MM.1S (cell line): ENCODE results near the gene MST1.

Experiments used
- DNase-seq: peaks from one replicate; pipeline ENCODE4 v3.0.0-alpha.2; 2015
- H2AFZ ChIP-seq: fragments of 300-600 bp; sonication (generic); 2 replicates; pipeline ENCODE4 v1.6.0; 2016; ENCODE audit warnings: antibody characterized with exemption, low read length
- H3F3A ChIP-seq: fragments of 300-600 bp; sonication (generic); 2 replicates; pipeline ENCODE4 v1.6.1; 2016; ENCODE audit warnings: mild to moderate bottlenecking, antibody characterized with exemption, low read length, moderate library complexity, mixed read lengths; ENCODE audit not compliant: insufficient read depth
- H3K27ac ChIP-seq: fragments of 300-600 bp; sonication (generic); 2 replicates; pipeline ENCODE4 v1.5.1; 2016; ENCODE audit warnings: mild to moderate bottlenecking, low read length
- H3K27me3 ChIP-seq: fragments of 300-600 bp; sonication (generic); replicated peaks from 2 replicates; pipeline ENCODE4 v1.6.0; 2016; ENCODE audit warnings: low read length; ENCODE audit not compliant: insufficient read depth
- H3K36me3 ChIP-seq: fragments of 300-600 bp; sonication (generic); replicated peaks from 2 replicates; pipeline ENCODE4 v1.6.1; 2016; ENCODE audit warnings: mild to moderate bottlenecking, low read length, mixed read lengths; ENCODE audit not compliant: insufficient read depth
- H3K4me1 ChIP-seq: fragments of 300-600 bp; sonication (generic); 2 replicates; pipeline ENCODE4 v1.6.1; 2016; ENCODE audit warnings: low read length, mixed read lengths
- H3K4me2 ChIP-seq: fragments of 300-600 bp; sonication (generic); 2 replicates; pipeline ENCODE4 v1.6.0; 2016; ENCODE audit warnings: low read depth, low read length
- H3K4me3 ChIP-seq: fragments of 300-600 bp; sonication (generic); 2 replicates; pipeline ENCODE4 v1.5.1; 2016; ENCODE audit warnings: low read length, mixed read lengths
- H3K79me2 ChIP-seq: fragments of 300-600 bp; sonication (generic); 2 replicates; pipeline ENCODE4 v1.6.1; 2016; ENCODE audit warnings: mixed run types, low read length, mixed read lengths
- H3K9ac ChIP-seq: fragments of 300-600 bp; sonication (generic); 2 replicates; pipeline ENCODE4 v1.6.1; 2016; ENCODE audit warnings: low read length, mixed read lengths
- H3K9me2 ChIP-seq: fragments of 300-600 bp; sonication (generic); replicated peaks from 2 replicates; pipeline ENCODE4 v1.6.1; 2016; ENCODE audit warnings: mild to moderate bottlenecking, low read length, mixed read lengths; ENCODE audit not compliant: insufficient read depth
- H3K9me3 ChIP-seq: fragments of 300-600 bp; sonication (generic); replicated peaks from 2 replicates; pipeline ENCODE4 v1.6.1; 2016; ENCODE audit warnings: mild to moderate bottlenecking, low read length, mixed read lengths; ENCODE audit not compliant: insufficient read depth
- H4K20me1 ChIP-seq: fragments of 300-600 bp; sonication (generic); 2 replicates; pipeline ENCODE4 v1.6.1; 2016; ENCODE audit warnings: mild to moderate bottlenecking, low read length, moderate library complexity, mixed read lengths; ENCODE audit not compliant: insufficient read depth
- EZH2 ChIP-seq: fragments of 300-600 bp; sonication (generic); optimal IDR thresholded peaks from 2 replicates; pipeline ENCODE3; 2017; ENCODE audit warnings: low read depth, mild to moderate bottlenecking, antibody characterized with exemption, low read length, mixed read lengths
- EZH2phosphoT487 ChIP-seq: fragments of 300-600 bp; sonication (generic); IDR thresholded peaks from 2 replicates; pipeline ENCODE4 v1.6.1; 2018; ENCODE audit warnings: antibody characterized with exemption, low read length
- TF ChIP-seq, protein P1 (sequence below): fragments of 300-600 bp; sonication (generic); IDR thresholded peaks from 2 replicates; pipeline ENCODE4 v1.5.1; 2016; ENCODE audit warnings: antibody characterized with exemption, low read length, mixed read lengths

The MST1 gene

DNA sequence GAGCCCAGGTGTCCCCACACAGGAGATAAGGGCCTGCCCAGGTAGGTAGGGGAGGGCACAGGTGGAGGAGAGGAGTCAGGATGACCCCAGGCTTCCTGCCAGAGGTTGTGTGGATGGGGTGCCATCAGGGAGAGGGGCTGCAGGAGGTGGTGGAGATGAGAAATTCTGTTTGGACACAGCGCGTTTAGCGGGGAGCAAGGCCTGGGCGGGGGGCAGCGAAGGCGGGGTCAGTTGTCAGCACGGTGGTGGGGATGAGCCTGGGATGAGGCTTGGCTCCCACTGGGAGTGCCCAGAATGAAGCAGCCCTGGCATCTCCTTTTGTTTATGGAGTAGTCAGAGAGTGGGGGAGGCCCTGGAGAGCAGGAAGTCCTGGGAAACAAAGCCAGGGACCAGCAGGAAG, 14.7 kb upstream of the MST1 start:
- Histone ChIP-seq H3K27me3 (no peaks in the 10 kb centered on the region), H3K4me1 (no peaks in the 10 kb centered on the region), H3K27ac (no peak overlapping the region), H2AFZ (no peak overlapping the region), H3K9me3 (no peaks in the 10 kb centered on the region), H3K79me2 (no peaks in the 10 kb centered on the region), H3K9ac (no peak overlapping the region), H3K4me3 (no peak overlapping the region), H4K20me1 (no peaks in the 10 kb centered on the region), H3K9me2 (no peaks in the 10 kb centered on the region), H3K36me3 (no peaks in the 10 kb centered on the region), H3F3A (no peaks in the 10 kb centered on the region), H3K4me2 (no peak overlapping the region)
- TF ChIP-seq EZH2phosphoT487: no peak
- TF ChIP-seq, protein P1, sequence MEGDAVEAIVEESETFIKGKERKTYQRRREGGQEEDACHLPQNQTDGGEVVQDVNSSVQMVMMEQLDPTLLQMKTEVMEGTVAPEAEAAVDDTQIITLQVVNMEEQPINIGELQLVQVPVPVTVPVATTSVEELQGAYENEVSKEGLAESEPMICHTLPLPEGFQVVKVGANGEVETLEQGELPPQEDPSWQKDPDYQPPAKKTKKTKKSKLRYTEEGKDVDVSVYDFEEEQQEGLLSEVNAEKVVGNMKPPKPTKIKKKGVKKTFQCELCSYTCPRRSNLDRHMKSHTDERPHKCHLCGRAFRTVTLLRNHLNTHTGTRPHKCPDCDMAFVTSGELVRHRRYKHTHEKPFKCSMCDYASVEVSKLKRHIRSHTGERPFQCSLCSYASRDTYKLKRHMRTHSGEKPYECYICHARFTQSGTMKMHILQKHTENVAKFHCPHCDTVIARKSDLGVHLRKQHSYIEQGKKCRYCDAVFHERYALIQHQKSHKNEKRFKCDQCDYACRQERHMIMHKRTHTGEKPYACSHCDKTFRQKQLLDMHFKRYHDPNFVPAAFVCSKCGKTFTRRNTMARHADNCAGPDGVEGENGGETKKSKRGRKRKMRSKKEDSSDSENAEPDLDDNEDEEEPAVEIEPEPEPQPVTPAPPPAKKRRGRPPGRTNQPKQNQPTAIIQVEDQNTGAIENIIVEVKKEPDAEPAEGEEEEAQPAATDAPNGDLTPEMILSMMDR: no peak
- TF ChIP-seq EZH2: no peak
- DNase-seq: no peak

DNA sequence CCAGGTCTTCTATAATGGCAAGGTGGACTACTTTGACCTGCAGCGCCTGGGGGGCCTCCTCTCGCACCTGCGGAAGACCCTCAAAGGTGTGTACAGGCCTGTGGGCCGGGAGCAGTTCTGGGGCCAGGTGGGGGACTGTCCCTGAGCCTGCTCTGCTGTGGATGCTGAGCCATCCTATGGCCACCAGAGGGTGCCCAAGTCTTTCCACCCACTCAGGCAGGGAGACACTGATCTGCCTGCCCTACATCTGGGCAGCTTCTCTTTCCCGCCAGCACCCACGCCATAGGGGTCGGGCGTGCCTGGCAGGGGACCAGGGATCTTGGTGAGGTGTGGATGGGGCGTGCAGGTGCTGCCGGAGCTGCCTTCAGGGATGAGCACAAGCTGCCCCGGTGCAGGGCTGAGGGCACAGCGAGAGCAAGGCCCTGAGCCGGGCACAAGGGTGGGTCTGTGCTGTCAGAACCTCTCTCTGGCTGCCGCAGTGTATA, 14.2 kb upstream of the MST1 start:
- no peaks in the 10 kb centered on the region for H3K4me1 ChIP-seq
- H4K20me1 ChIP-seq: no peaks in the 10 kb centered on the region
- H3K27me3 ChIP-seq: no peaks in the 10 kb centered on the region
- peak; percentile 63 for DNase-seq
- TF ChIP-seq EZH2 (no peak), EZH2phosphoT487 (no peak)
- TF ChIP-seq, protein P1: peak; percentile 78
- no peaks in the 10 kb centered on the region for H3K36me3 ChIP-seq
- H3K79me2 ChIP-seq: no peaks in the 10 kb centered on the region
- no peaks in the 10 kb centered on the region for H3F3A ChIP-seq
- H3K4me2 ChIP-seq: no peak overlapping the region
- H2AFZ ChIP-seq: no peak overlapping the region
- no peaks in the 10 kb centered on the region for H3K9me3 ChIP-seq
- H3K27ac ChIP-seq: no peak overlapping the region
- H3K4me3 ChIP-seq: no peak overlapping the region
- no peak overlapping the region for H3K9ac ChIP-seq
- H3K9me2 ChIP-seq: no peaks in the 10 kb centered on the region

DNA sequence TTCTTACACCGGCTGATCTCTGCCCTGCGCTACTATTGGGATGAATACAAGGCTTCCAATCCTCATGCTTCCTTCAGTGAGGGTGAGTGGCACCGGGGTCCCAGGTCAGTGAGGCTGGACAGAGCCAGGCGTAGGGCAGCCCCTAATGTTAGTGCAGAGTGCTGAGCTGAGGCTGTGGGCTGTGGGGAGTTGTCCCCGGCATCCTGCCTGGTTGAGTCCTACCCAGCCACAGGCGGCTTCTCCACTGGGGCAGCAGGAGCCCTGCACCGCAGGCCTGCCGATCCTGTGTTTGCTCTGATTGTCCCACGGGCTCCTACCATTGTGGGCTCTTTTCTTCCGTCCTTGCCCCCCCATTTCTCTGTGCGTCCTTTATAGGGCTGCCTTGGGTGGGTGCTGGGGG, 13.4 kb upstream of the MST1 start:
- Histone ChIP-seq H3K79me2 (no peaks in the 10 kb centered on the region), H2AFZ (no peak overlapping the region), H3K27me3 (no peaks in the 10 kb centered on the region), H4K20me1 (no peaks in the 10 kb centered on the region), H3K4me3 (no peak overlapping the region), H3K4me2 (no peak overlapping the region), H3K4me1 (no peaks in the 10 kb centered on the region), H3K9me3 (no peaks in the 10 kb centered on the region), H3K9me2 (no peaks in the 10 kb centered on the region), H3F3A (no peaks in the 10 kb centered on the region), H3K27ac (no peak overlapping the region), H3K36me3 (no peaks in the 10 kb centered on the region), H3K9ac (no peak overlapping the region)
- no peak for DNase-seq
- TF ChIP-seq EZH2phosphoT487: no peak
- TF ChIP-seq, protein P1: no peak
